GM10847 (cell line): Measurements from ENCODE around the gene KIF13A.

Source experiments
- POLR2A ChIP-seq: IDR thresholded peaks from 2 replicates; pipeline ENCODE4 v1.6.1; 2011; ENCODE audit not compliant: insufficient read length; ENCODE audit errors: extremely low read depth

The KIF13A gene

GRCh38 chr6:17879184-17879583 is 108.3 kb downstream of the KIF13A start:
- TF ChIP-seq POLR2A: no peak

- TF ChIP-seq POLR2A: no peak
Observed at GRCh38 chr6:17878734-17879133, 108.7 kb downstream of the KIF13A start.

GRCh38 chr6:17877895-17878440 is 109.5 kb downstream of the KIF13A start:
- no peak for TF ChIP-seq POLR2A

- no peak for TF ChIP-seq POLR2A
Observed at GRCh38 chr6:17877196-17877894, 110.1 kb downstream of the KIF13A start.

- no peak for TF ChIP-seq POLR2A
Observed at GRCh38 chr6:17874753-17875152, 112.7 kb downstream of the KIF13A start.

GRCh38 chr6:17872908-17873307 is 114.5 kb downstream of the KIF13A start:
- no peak for TF ChIP-seq POLR2A

- TF ChIP-seq POLR2A: no peak
Observed at GRCh38 chr6:17871836-17872235, 115.6 kb downstream of the KIF13A start.

- no peak for TF ChIP-seq POLR2A
Observed at GRCh38 chr6:17871189-17871519, 116.3 kb downstream of the KIF13A start.

- TF ChIP-seq POLR2A: no peak
Observed at GRCh38 chr6:17870300-17871188, 116.9 kb downstream of the KIF13A start.

- TF ChIP-seq POLR2A: no peak
Observed at GRCh38 chr6:17869753-17870050, 117.7 kb downstream of the KIF13A start.

- no peak for TF ChIP-seq POLR2A
Observed at GRCh38 chr6:17869010-17869752, 118.3 kb downstream of the KIF13A start.

GRCh38 chr6:17867880-17868279 is 119.6 kb downstream of the KIF13A start:
- no peak for TF ChIP-seq POLR2A

GRCh38 chr6:17866876-17867444 is 120.5 kb downstream of the KIF13A start:
- no peak for TF ChIP-seq POLR2A

GRCh38 chr6:17865798-17866725 is 121.4 kb downstream of the KIF13A start:
- no peak for TF ChIP-seq POLR2A
